Suprapubic skin (tissue), 4 donors: ENCODE results near the gene PPP3CB. TPM values are rescaled to one million over a fixed set of nuclear protein-coding genes. Genes with fewer than 3 reads are reported as not detected.
A peak's percentile ranks its signal among the peaks of the same experiment; 100 is the strongest.

Experiments used
- DNase-seq, 2 donors: peaks; one replicate each; pipeline ENCODE4 v3.0.0-alpha.2; 2019; ENCODE audit warnings: low spot score in 2 of 2
- H3K27ac ChIP-seq: fragments of 200-600 bp; sonication (generic); one replicate; pipeline ENCODE4 v1.5.1; 2019
- H3K27me3 ChIP-seq: fragments of 200-600 bp; sonication (generic); one replicate; pipeline ENCODE4 v1.5.1; 2019
- H3K36me3 ChIP-seq: fragments of 200-600 bp; sonication (generic); one replicate; pipeline ENCODE4 v1.5.1; 2019
- H3K4me1 ChIP-seq: fragments of 200-600 bp; sonication (generic); one replicate; pipeline ENCODE4 v1.5.1; 2019
- H3K4me3 ChIP-seq: fragments of 200-600 bp; sonication (generic); one replicate; pipeline ENCODE4 v1.5.1; 2019; ENCODE audit warnings: mild to moderate bottlenecking
- H3K9me3 ChIP-seq: fragments of 200-600 bp; sonication (generic); one replicate; pipeline ENCODE4 v1.5.1; 2019
- EP300 ChIP-seq: sonication (generic); formaldehyde crosslinking; IDR thresholded peaks from one replicate; pipeline ENCODE4 v1.6.1; 2017; ENCODE audit warnings: antibody characterized with exemption
- POLR2A ChIP-seq, 2 donors: fragments of 450-650 bp; IDR thresholded peaks; one replicate each; pipeline ENCODE4 v1.6.1; 2017; ENCODE audit warnings: antibody characterized with exemption in 2 of 2, mild to moderate bottlenecking in 2 of 2, moderate library complexity in 2 of 2
- POLR2AphosphoS5 ChIP-seq, 3 donors: sonication (generic); formaldehyde crosslinking; IDR thresholded peaks; one replicate each; pipeline ENCODE4 v1.6.1; 2017; ENCODE audit warnings: antibody characterized with exemption in 3 of 3
- WGBS: methylation state at CpG from one replicate; pipeline ENCODE4 v1.1.5; 2018; 5-methylcytosine and 5-hydroxymethylcytosine counted together
- total RNA-seq, 4 donors: library from RNA; depleted of rRNA; stranded (reverse); fragments of >200 nt; gene quantifications; one replicate each; pipeline ENCODE4 v1.1.0, GENCODE V29; 2016
- TF ChIP-seq, protein P1 (sequence below), 2 donors: fragments of 200-600 bp in 1 of 2; fragments of 450-650 bp in 1 of 2; sonication (generic) in 1 of 2; IDR thresholded peaks; one replicate each; pipeline ENCODE4 v1.5.1; 2016 to 2019; ENCODE audit warnings: antibody characterized with exemption in 2 of 2, mild to moderate bottlenecking in 1 of 2, moderate library complexity in 1 of 2

The PPP3CB gene
- total RNA-seq, 4 donors from 2014 or later: 24.9 to 45.4 (median 30.5) TPM

GRCh38 chr10:73414230-73414945 is 81.4 kb downstream of the PPP3CB start:
- 3% methylated on average over 17 of the region's 17 CpGs for WGBS
- Histone ChIP-seq H3K9me3 (no peaks in the 10 kb centered on the region), H3K4me1 (peaks cover 26% of the 10 kb centered on the region), H3K36me3 (no peaks in the 10 kb centered on the region), H3K27me3 (no peaks in the 10 kb centered on the region), H3K4me3 (peak overlapping the region; percentile 100), H3K27ac (peak overlapping the region; percentile 99)
- TF ChIP-seq POLR2A (IDR thresholded peaks at IDR 0.05) (no peak), POLR2AphosphoS5 (IDR thresholded peaks at IDR 0.05) (no peak), EP300 (no peak)
- TF ChIP-seq, protein P1, sequence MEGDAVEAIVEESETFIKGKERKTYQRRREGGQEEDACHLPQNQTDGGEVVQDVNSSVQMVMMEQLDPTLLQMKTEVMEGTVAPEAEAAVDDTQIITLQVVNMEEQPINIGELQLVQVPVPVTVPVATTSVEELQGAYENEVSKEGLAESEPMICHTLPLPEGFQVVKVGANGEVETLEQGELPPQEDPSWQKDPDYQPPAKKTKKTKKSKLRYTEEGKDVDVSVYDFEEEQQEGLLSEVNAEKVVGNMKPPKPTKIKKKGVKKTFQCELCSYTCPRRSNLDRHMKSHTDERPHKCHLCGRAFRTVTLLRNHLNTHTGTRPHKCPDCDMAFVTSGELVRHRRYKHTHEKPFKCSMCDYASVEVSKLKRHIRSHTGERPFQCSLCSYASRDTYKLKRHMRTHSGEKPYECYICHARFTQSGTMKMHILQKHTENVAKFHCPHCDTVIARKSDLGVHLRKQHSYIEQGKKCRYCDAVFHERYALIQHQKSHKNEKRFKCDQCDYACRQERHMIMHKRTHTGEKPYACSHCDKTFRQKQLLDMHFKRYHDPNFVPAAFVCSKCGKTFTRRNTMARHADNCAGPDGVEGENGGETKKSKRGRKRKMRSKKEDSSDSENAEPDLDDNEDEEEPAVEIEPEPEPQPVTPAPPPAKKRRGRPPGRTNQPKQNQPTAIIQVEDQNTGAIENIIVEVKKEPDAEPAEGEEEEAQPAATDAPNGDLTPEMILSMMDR (IDR thresholded peaks at IDR 0.05): no peak
- DNase-seq: no peak

- H3K27me3 ChIP-seq: no peaks in the 10 kb centered on the region
These were observed 82.1 kb downstream of the PPP3CB start, which contains the start of gene ANXA7 for GRCh38 chr10:73413528-73414229. ANXA7 (minus strand) TSS chr10:73414058; CDS start chr10:73400856, 13,202 bp downstream.

GRCh38 chr10:73413108-73413527 is 82.7 kb downstream of the PPP3CB start:
- TF ChIP-seq, protein P1 (IDR thresholded peaks at IDR 0.05): no peak
- TF ChIP-seq POLR2A (IDR thresholded peaks at IDR 0.05) (no peak), EP300 (no peak), POLR2AphosphoS5 (IDR thresholded peaks at IDR 0.05) (no peak)
- H3K36me3 ChIP-seq: no peaks in the 10 kb centered on the region
- H3K27me3 ChIP-seq: no peaks in the 10 kb centered on the region
- no peaks in the 10 kb centered on the region for H3K9me3 ChIP-seq
- 2% methylated on average over 9 of the region's 9 CpGs for WGBS
- peak overlapping the region; percentile 99 for H3K27ac ChIP-seq
- H3K4me1 ChIP-seq: peaks cover 26% of the 10 kb centered on the region
- no peak for DNase-seq
- peak overlapping the region; percentile 100 for H3K4me3 ChIP-seq

More at GRCh38 chr10:73413528-73414229, 82.1 kb downstream of the PPP3CB start, which contains the start of gene ANXA7:
- 0% methylated on average over 59 of the region's 62 CpGs for WGBS
- peak; percentile 95 for DNase-seq
- Histone ChIP-seq H3K27ac (peak within 1 kb of the TSS; percentile 99), H3K36me3 (no peaks in the 10 kb centered on the region), H3K9me3 (no peaks in the 10 kb centered on the region), H3K4me3 (peak within 1 kb of the TSS; percentile 100), H3K4me1 (peaks cover 26% of the 10 kb centered on the region)
- TF ChIP-seq POLR2AphosphoS5 (IDR thresholded peaks at IDR 0.05) (peak; percentile 52 to 83 (median 77)), POLR2A (IDR thresholded peaks at IDR 0.05) (peak; percentile 12 to 87), EP300 (no peak)
- TF ChIP-seq, protein P1 (IDR thresholded peaks at IDR 0.05): peak in 1 of 2 donors; percentile 40

- 89% methylated on average over 1 of the region's 1 CpG for WGBS
- peaks cover 29% of the 10 kb centered on the region for H3K4me1 ChIP-seq
These were observed 84.9 kb downstream of the PPP3CB start for GRCh38 chr10:73410897-73411296.

More at GRCh38 chr10:73410897-73411296, 84.9 kb downstream of the PPP3CB start:
- no peaks in the 10 kb centered on the region for H3K9me3 ChIP-seq
- DNase-seq: no peak
- no peak overlapping the region for H3K4me3 ChIP-seq
- H3K27ac ChIP-seq: no peak overlapping the region
- no peaks in the 10 kb centered on the region for H3K36me3 ChIP-seq
- TF ChIP-seq POLR2A (IDR thresholded peaks at IDR 0.05): no peak
- TF ChIP-seq, protein P1 (IDR thresholded peaks at IDR 0.05): no peak
- no peaks in the 10 kb centered on the region for H3K27me3 ChIP-seq
